G401 (cell line): ENCODE measurements around the gene AMPD2. TPM values are rescaled to one million over a fixed set of nuclear protein-coding genes. Genes with fewer than 3 reads are reported as not detected.

Experiments
- DNase-seq: peaks from one replicate; pipeline ENCODE4 v3.0.0-alpha.2; 2015; ENCODE audit warnings: low spot score
- in situ Hi-C: cut with HindIII; loops from 2 replicates; pipeline ENCODE4 v1.10.0; 2016; ENCODE audit warnings: low sequenced_read_pairs, mixed read lengths
- total RNA-seq: library from RNA; depleted of rRNA; stranded (reverse); fragments of >200 nt; shearing (Covaris generic); gene quantifications from 2 replicates; pipeline ENCODE4 v1.2.3, GENCODE V29; 2014

Gene AMPD2
- total RNA-seq, 1 experiment from 2014 or later = 101 TPM

DNA sequence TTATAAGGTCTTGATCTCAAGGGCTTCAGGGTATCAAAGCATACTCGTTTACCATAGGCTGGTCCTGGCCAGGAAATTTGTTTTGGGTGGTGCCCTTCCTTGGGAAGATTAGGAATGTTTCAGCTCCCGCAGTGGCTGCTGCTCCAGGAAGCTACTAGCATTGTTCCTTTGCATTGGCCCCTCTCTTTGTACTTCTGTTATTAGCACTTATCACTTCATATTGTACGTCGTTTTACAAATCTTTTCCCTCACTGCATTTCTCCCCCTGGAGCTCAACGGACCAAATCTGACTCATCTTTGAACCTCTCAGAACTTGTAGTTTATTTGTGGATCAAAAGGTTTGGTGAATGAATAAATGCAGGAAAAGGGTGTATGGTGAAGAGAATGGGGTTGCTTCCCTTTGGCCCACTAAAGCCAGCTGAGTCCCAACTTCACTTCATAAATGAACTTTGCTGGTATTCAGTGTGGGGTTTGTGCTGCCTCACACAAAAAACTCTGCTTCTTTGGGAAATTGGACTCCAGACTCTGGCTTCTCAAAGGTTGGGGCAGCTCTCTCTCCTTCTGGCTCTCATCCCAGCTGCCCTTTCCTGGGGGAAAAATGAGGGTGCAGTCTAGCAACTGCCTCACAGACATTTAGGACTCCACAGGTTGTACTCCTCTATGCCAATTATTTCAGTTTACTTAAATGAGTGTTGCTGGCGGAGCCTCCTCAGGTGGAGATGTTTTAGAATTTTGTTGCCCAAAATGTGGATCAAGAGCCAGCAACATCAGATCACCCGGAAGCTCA lies 6.1 kb upstream of the AMPD2 start:
- no peak for DNase-seq
- in situ Hi-C loops = no loop called here

DNA sequence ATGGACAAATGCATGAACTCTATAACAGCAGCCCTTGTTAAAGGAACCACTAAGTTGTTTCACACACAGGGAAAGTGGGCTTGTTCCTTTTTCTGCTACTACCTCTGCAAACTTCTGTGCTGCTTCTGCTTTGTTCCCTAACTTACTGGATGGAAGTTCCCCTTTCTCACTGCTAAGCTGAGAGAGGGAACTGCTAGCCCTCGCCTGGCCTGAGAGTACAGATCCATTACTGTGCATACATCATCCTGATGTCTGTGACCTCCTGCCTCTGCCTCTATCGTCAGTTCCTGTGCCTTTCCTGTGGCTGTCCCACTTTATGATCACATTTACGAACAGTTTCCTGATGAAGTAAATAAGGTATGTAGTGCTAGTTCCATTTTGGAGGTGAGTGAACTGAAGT lies 3.8 kb upstream of the AMPD2 start:
- in situ Hi-C loops = no loop called here
- DNase-seq = no peak

DNA sequence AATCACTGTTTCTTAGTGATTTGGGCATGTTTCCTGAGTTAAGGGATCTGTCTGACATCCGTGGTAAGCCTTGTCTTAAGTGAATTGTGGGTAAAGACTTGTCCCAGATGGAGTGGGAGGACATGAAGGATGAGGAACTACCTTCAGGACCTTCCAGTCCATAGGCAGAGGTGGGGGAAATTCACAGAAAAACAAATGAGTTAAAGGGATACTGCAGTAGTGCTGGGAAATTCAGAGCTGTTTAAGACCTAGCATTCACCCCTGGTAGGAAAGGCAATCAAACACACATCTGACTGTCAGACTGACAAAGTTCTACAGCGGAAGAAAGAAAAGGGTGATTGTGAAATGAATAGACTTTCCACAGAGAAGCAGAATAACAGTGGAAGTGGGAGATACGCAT lies 3.2 kb upstream of the AMPD2 start:
- in situ Hi-C loops = no loop called here
- DNase-seq = no peak

DNA sequence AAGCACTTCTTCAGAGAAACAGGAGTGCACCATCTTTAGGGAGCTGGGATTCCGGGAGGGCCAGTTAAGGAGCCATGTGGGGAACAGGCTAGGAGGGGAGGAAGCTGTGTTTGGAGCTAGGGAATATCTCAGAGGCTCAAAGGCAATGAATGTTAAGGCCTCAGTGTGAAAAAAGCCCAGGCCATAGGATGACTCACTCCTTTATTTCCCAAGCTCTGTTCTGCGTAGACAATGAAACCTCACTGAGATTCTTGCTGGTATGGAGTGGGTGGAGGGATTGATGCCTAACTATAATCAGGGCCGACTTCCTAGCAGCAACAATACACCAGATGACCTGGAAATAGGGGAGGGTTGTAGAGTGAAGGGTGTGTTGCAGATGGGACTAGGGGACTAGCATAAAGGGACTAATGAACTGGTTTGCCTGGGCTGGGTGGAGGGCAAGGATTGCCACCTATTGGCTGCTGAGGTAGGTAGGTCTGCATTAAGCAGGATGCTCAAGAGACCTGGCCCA lies 2.3 kb upstream of the AMPD2 start:
- DNase-seq = no peak
- in situ Hi-C loops = no loop called here

DNA sequence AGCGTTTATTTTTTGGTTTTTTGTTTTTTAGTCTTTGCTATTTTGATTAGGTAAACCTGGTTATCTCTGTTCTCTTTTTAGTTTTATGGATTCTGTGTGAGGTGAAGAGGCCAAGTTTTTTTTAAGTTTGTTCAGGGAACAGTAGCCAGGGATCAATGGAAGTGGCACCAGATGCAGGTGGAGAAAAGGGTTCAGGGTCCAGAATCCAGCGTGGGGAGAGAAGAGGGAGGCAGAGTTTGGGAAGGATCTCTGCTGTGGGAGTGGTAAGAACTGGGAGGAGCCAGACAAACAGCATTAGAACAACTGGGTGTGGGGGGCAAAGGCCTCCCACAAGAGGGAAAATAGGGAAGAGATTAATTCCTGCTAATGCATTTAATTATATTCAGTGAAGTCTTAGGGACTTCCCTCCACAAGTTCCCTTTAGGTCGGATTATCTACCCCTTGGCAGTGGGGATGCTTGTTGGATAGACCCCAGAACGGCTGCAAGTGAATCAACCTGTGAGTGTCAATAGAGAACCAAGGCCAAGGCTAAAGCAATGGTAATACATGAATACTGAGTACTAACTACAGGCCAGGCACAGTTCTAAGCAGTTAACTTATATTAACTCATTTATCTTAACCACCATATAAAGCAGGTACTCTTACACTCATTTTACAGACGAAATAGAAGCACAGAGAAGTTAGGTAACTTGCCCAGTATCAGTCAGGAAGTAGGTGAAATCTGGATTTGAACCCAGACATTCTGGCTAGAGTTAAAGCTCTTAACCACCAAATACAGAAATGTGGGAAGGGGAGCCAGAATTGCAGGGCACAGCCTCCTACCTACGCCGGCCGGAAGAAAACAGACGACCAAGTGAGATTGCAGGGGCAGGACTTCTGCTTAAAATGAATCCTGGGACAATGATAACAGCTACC lies 719 bp upstream of the AMPD2 start:
- in situ Hi-C loops = no loop called here
- no peak for DNase-seq

DNA sequence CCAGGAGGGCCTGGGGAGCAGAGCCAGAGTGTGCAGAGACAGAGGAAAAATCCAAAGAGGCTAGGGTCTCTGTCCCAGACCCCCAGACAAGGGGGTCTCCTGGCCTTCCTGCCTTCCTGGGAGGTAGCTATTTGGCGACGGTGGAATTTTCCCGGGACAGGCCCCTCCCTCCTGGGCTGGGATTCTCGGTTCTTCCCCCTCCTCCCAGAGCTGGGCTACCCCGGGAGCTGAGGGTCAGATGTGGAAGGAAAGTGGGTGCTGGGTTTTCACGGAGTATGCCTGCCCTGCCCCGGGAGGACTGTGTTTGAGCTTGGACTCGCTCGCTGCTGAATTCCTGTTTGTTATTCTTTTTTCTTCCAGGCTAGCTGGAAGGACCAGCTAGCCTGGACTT lies 759 bp downstream of the AMPD2 start:
- DNase-seq = peak; percentile 57
- in situ Hi-C loops = no loop called here

DNA sequence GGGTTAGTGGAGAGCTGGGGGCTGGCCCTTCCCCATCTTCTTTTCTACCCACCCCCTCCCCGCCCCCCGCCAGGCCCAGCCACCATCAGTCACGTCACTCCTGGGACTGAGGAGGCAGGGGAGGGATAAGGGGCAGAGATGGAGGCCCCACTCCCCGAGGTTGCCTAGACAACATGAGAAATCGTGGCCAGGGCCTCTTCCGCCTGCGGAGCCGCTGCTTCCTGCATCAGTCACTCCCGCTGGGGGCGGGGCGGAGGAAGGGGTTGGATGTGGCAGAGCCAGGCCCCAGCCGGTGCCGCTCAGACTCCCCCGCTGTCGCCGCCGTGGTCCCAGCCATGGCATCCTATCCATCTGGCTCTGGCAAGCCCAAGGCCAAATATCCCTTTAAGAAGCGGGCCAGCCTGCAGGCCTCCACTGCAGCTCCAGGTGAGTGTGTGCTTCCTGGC lies 1.2 kb downstream of the AMPD2 start:
- in situ Hi-C loops = no loop called here
- DNase-seq = peak; percentile 92

DNA sequence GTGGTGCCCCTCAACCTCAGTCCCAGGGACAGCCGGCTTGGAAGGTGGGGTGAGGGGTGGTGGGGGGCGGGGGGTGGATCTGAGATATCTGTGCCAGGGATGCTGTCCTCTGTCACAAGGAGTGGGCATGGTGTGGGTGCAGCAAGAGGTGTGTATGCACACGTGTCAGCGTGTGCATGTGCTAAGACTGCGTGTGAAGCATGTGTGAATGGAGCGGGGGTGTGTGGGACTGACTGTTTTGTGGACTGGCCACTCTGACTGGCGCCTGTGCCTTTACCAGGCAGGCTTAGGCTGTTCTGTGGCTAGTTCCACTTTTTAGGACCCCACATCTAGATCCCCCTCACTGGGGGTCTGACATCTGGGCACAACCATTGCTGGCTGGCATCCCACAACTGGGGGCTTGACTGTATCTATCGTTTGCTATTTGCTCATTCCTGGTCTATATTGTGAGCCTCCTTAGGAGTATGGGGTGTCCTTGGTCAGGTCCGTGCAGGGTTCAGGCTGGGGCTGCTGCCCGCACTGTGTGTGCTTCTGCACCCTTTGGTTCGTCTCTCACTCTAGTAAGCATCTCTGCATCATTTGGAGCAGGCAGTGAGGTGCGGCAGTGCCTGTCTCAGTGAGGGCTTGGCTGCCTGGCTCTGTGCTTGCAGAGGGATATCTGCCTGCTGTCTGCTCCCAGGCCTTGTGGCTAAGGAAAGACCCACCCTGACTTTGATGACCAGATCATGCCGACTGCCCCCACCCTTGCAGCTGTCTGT lies 1.9 kb downstream of the AMPD2 start:
- in situ Hi-C loops = no loop called here

DNA sequence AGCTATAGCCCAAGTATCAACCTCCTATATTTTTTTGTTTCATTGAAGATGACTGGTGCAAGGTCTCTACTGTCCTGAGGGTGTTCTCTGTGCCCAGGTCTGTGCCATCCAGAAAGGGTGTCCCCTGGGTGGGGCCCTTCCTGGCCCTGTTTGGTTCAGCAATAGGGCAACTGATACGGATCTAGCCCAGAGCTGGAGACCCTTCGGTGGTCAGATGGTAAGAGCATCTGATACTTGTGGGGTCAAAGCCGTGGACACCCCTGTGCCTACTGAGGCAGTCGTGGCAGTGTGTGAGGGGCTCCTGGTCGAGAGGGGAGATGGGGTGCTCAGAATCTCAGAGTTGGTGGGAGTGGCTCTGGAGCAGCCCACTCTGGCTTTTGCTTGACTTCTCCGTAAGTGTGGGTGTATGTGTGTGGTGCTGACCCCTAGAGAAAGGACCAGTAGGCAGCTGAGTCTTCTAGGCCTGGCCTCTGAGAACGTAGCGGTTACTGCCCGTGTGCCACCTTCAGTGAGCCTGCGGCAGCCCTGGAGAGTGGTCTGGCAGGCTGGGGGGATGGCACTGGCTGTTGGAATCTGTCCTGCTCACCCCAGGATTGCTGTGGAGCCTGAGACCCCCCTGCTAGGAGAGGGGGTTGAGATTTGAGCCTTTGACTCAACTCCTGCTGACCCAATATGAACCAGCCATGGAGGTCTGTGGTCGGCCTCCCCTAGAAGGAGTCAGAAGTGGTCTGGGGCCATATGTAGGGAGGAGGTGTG lies 2.7 kb downstream of the AMPD2 start:
- DNase-seq = no peak
- in situ Hi-C loops = no loop called here

More for the DNA sequence above, 1.9 kb downstream of the AMPD2 start:
- peak; percentile 46 for DNase-seq

DNA sequence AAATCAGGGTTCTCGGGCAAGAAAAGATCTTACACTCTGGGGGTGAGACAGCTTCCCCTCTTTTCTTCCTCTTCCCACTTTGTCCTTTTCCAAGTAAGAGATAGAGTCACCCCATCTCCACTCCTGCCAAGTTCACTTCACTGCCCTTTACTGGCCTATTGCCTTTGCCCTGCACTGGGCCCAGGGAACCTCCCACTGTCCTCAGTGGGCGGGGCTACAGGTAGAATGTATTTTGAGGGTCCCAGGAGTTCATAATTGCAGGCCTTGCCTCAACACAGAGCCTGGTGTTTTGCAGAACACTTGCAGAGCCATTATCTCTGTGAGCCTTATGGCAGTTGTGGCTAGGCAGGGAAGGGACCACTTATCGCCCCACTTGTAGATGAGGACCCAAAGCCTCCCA lies 3.3 kb downstream of the AMPD2 start:
- DNase-seq = no peak
- in situ Hi-C loops = no loop called here

DNA sequence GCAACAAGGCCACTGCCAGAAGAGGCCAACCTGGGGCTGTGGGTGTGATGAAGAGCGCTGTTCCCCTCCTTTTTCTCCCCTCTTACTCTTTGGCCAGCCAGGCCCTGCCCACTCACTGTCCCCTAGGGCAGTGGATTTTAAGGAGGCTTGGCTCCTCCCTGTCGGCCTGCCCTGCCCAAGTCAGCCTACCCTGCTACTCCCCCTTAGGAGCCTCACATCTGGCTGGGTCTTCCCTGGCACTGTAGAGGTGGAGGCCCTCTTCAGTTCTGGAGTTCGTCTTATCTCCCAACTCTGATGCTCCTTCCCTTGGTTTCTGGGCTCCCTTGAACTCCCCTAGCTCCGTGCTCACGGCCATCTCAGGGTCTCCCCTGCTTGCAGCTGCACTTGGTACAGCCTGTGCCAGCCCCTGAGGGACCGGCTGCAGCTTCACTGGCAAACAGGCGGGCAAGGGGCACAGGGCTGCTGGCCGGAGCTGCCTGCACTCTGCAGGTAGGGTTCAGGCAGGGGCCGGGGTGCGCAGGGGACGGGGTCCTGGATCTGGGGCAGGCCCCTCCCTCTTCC lies 4.0 kb downstream of the AMPD2 start:
- DNase-seq = no peak
- in situ Hi-C loops = no loop called here

DNA sequence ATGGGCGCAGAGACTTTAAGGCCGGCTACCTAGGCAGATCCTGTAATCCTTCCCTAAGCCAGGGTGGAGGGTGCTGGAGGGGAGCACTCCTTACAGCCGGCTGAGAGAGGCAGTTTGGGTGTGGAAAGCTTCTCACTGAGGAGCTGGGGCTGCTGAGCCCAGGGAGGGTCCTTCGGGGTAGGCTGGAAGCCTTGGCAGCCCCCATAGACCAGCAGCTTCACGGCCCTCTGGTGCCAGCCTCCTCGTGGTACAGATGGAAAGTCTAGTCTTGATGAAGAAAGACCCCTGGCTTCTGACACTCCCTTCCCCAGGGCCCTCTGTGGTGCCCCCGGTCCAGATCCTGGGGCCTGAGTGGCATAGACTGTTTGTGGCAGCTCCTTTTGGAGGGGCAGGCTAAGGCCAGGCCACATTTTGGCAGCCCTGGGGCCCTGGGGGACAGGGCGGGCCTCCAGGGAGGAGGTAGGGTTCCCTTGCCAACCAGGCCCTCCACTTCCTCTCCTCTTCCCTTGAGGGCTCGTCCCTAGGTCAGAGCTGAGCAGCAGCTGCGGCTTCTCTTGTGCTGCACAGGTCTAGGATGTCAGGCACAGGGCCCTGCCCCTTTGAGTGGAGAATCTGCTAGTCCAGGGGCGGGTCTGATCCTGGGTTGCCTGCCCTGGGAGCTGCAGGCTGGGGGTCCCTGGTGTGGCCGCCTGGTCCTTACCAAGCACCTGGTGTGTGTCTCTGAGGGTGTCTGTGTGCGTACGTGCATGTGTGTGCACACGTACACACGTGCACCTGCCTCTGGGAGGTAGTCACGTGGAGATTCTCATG lies 4.8 kb downstream of the AMPD2 start:
- in situ Hi-C loops = no loop called here
- DNase-seq = no peak

DNA sequence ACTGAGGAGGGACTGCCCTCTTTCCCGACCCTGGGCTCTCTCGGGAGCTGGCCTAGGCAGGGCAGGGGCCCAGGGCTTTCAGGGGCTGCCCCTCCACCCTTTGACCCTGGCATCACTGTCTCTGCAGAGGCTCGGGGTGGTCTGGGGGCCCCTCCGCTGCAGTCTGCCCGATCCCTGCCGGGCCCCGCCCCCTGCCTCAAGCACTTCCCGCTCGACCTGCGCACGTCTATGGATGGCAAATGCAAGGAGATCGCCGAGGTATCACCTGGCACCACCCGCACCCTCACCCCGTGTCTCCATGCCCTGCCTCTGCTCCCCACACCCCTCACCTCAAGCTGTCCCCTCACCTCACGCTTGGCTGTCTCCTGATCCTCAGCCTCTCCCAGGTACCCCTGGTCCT lies 5.5 kb downstream of the AMPD2 start:
- in situ Hi-C loops = no loop called here
- no peak for DNase-seq

DNA sequence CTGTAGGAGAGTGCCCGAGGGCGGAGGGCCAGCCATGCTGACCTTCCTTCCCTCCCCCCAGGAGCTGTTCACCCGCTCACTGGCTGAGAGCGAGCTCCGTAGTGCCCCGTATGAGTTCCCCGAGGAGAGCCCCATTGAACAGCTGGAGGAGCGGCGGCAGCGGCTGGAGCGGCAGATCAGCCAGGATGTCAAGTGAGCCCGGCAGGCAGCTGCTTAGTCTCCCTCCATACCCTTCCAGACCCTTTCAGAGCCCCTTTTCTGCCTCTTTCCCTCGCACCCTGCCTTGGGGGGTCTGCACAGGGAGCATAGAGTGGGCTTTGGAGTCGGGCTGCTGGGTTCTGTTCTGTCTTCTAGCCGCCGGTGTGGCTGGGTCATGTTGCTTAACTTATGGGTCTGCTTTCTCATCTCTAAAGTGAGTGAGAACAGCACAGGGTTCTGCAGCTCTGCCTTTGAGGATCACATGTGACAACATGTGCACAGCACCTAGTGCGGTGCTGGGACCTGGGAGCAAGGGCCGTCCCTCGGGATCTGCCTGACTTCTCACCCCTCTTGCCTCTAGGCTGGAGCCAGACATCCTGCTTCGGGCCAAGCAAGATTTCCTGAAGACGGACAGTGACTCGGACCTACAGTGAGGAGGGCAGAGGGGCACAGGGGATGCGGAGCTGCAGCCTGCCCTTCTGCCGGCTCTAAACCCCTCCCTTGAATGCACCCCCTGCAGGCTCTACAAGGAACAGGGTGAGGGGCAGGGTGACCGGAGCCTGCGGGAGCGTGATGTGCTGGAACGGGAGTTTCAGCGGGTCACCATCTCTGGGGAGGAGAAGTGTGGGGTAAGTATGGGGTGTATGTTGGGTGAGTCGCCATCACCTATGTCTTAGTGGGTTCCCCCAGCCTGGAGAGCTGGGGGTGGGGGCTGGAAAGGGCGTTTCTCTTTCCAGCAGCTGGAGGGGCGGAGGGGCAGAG lies 6.2 kb downstream of the AMPD2 start:
- no peak for DNase-seq
- in situ Hi-C loops = no loop called here

DNA sequence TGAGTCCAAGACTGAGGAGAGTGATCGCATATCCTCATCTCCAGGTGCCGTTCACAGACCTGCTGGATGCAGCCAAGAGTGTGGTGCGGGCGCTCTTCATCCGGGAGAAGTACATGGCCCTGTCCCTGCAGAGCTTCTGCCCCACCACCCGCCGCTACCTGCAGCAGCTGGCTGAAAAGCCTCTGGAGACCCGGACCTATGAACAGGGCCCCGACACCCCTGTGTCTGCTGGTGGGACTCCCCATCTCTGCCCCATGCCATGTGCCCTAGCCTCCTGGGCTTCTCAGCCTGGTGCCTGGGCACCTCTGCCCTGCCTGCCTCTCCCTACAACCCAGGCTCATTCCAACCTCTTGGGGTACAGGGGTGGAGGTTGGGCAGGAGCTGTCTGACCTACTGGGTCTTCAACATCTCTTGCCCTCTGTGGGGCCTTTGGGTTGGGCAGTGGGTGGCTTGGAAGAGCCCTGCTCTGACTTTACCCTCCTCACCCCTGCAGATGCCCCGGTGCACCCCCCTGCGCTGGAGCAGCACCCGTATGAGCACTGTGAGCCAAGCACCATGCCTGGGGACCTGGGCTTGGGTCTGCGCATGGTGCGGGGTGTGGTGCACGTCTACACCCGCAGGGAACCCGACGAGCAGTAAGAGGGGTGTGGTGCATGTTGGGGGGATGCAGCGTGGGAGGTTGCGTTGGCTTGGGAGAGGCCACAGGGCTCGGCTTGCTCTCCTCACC lies 7.2 kb downstream of the AMPD2 start:
- in situ Hi-C loops = no loop called here
- DNase-seq = no peak
